ENCODE results near the gene CLCNKA. TPM values are rescaled to one million over a fixed set of nuclear protein-coding genes. Genes with fewer than 3 reads are reported as not detected.
A peak's percentile ranks its signal among the peaks of the same experiment; 100 is the strongest.
"Not testable (repeated sequence)": the region's sequence is repeated elsewhere in the genome, so short reads cannot be mapped to it uniquely, and the experiment has no call there.

Gene CLCNKA
- polyA plus RNA-seq, 1 of the 3 experiments (the other 2 are of a cell fraction): 0.03 TPM

GRCh38 chr1:16055613-16056520 lies 34.0 kb downstream of the CLCNKA start:
- H3F3A ChIP-seq (replicated peaks; ENCODE audit: insufficient read depth): no peaks in the 10 kb centered on the region
- CTCF ChIA-PET: interaction anchor here (0.6 to 4.6 kb wide), 21 partner anchors 9 to 296 kb away, joined by 3 to 58 read pairs (median 6); partner anchors contain the start of genes FAM131C and HSPB7
- TF ChIP-seq CTCF (IDR thresholded peaks at IDR 0.05) (peak; percentile 87), TCF12 (IDR thresholded peaks at IDR 0.05) (no peak), JUND (IDR thresholded peaks at IDR 0.05) (no peak), REST (IDR thresholded peaks at IDR 0.05; ENCODE audit: low read depth, low read length) (no peak), RAD21 (IDR thresholded peaks at IDR 0.05; ENCODE audit: low read length) (peak; percentile 85), CHD2 (IDR thresholded peaks at IDR 0.05; ENCODE audit: low read length, partially characterized antibody) (peak; percentile 34), SMC3 (IDR thresholded peaks at IDR 0.05; ENCODE audit: low read depth, low read length) (peak; percentile 88)
- POLR2A ChIA-PET: no interaction called here
- H3K27me3 ChIP-seq (ENCODE audit: insufficient read depth): no peaks in the 10 kb centered on the region
- no peak overlapping the region for H3K27ac ChIP-seq (ENCODE audit: low read depth in 2 of 2, low read length in 1 of 2)
- no peak overlapping the region for H3K4me3 ChIP-seq (ENCODE audit: low read depth in 2 of 2, low read length in 1 of 2)
- peak; percentile 96 for DNase-seq
- H3K4me1 ChIP-seq (ENCODE audit: control insufficient read depth in 1 of 2, insufficient read depth in 2 of 2, low read depth in 1 of 2, low read length in 1 of 2): no peaks in the 10 kb centered on the region; a peak in 1 of 4 replicates
- no peak overlapping the region for H3K4me2 ChIP-seq
- no peaks in the 10 kb centered on the region for H4K20me1 ChIP-seq (ENCODE audit: insufficient read depth)
- no peak overlapping the region for H3K9ac ChIP-seq
- WGBS (ENCODE audit: low lambda C conversion rate): 65% methylated on average over 13 of the region's 18 CpGs
- H3K9me2 ChIP-seq: no peaks in the 10 kb centered on the region
- no peaks in the 10 kb centered on the region for H3K9me3 ChIP-seq
- H2AFZ ChIP-seq (ENCODE audit: low read depth): no peak overlapping the region
- H3K36me3 ChIP-seq (replicated peaks in 1 of 2; ENCODE audit: control insufficient read depth in 1 of 2, insufficient read depth in 2 of 2, low read length in 1 of 2): no peaks in the 10 kb centered on the region
- no peaks in the 10 kb centered on the region for H3K79me2 ChIP-seq (ENCODE audit: insufficient read depth)

- H3K9me2 ChIP-seq; H3K4me3 ChIP-seq (ENCODE audit: low read depth in 2 of 2, low read length in 1 of 2); H3K4me1 ChIP-seq (ENCODE audit: control insufficient read depth in 1 of 2, insufficient read depth in 2 of 2, low read depth in 1 of 2, low read length in 1 of 2); H3K36me3 ChIP-seq (replicated peaks in 1 of 2; ENCODE audit: control insufficient read depth in 1 of 2, insufficient read depth in 2 of 2, low read length in 1 of 2); H2AFZ ChIP-seq (ENCODE audit: low read depth); H3K9ac ChIP-seq; H3F3A ChIP-seq (replicated peaks; ENCODE audit: insufficient read depth); H4K20me1 ChIP-seq (ENCODE audit: insufficient read depth); H3K27ac ChIP-seq (ENCODE audit: low read depth in 2 of 2, low read length in 1 of 2); DNase-seq; H3K4me2 ChIP-seq; POLR2A ChIA-PET; H3K79me2 ChIP-seq (ENCODE audit: insufficient read depth); H3K27me3 ChIP-seq (ENCODE audit: insufficient read depth); H3K9me3 ChIP-seq: not testable (repeated sequence)
- 67% methylated on average over 3 of the region's 4 CpGs for WGBS (ENCODE audit: low lambda C conversion rate)
- CTCF ChIA-PET: interaction anchor here (0.6 to 4.6 kb wide), 15 partner anchors 10 to 295 kb away, joined by 3 to 58 read pairs (median 7); partner anchors contain the start of genes FAM131C and HSPB7
Observed at GRCh38 chr1:16056521-16056912, 34.7 kb downstream of the CLCNKA start.

- H3K9me3 ChIP-seq; H3F3A ChIP-seq (replicated peaks; ENCODE audit: insufficient read depth); H3K27me3 ChIP-seq (ENCODE audit: insufficient read depth); H3K27ac ChIP-seq (ENCODE audit: low read depth in 2 of 2, low read length in 1 of 2); POLR2A ChIA-PET; DNase-seq; H3K79me2 ChIP-seq (ENCODE audit: insufficient read depth); H3K4me3 ChIP-seq (ENCODE audit: low read depth in 2 of 2, low read length in 1 of 2); H2AFZ ChIP-seq (ENCODE audit: low read depth); H3K36me3 ChIP-seq (replicated peaks in 1 of 2; ENCODE audit: control insufficient read depth in 1 of 2, insufficient read depth in 2 of 2, low read length in 1 of 2); H4K20me1 ChIP-seq (ENCODE audit: insufficient read depth); H3K9ac ChIP-seq; H3K4me2 ChIP-seq; H3K4me1 ChIP-seq (ENCODE audit: control insufficient read depth in 1 of 2, insufficient read depth in 2 of 2, low read depth in 1 of 2, low read length in 1 of 2); H3K9me2 ChIP-seq: not testable (repeated sequence)
- 85% methylated on average over 6 of the region's 7 CpGs for WGBS (ENCODE audit: low lambda C conversion rate)
- CTCF ChIA-PET: interaction anchor here (0.6 to 3.9 kb wide), 7 partner anchors 9 to 270 kb away, joined by 3 to 24 read pairs (median 4); no protein-coding TSS in a partner anchor
Observed at GRCh38 chr1:16057314-16057915, 35.6 kb downstream of the CLCNKA start.

GRCh38 chr1:16058394-16059120 lies 36.7 kb downstream of the CLCNKA start:
- H3K36me3 ChIP-seq (replicated peaks in 1 of 2; ENCODE audit: control insufficient read depth in 1 of 2, insufficient read depth in 2 of 2, low read length in 1 of 2); H3K27me3 ChIP-seq (ENCODE audit: insufficient read depth); H3K9me3 ChIP-seq; H3K4me3 ChIP-seq (ENCODE audit: low read depth in 2 of 2, low read length in 1 of 2); H3K9ac ChIP-seq; H3K4me2 ChIP-seq; DNase-seq; H3K27ac ChIP-seq (ENCODE audit: low read depth in 2 of 2, low read length in 1 of 2); H3K9me2 ChIP-seq; H2AFZ ChIP-seq (ENCODE audit: low read depth); H4K20me1 ChIP-seq (ENCODE audit: insufficient read depth); H3F3A ChIP-seq (replicated peaks; ENCODE audit: insufficient read depth); H3K79me2 ChIP-seq (ENCODE audit: insufficient read depth); H3K4me1 ChIP-seq (ENCODE audit: control insufficient read depth in 1 of 2, insufficient read depth in 2 of 2, low read depth in 1 of 2, low read length in 1 of 2); POLR2A ChIA-PET: not testable (repeated sequence)
- WGBS (ENCODE audit: low lambda C conversion rate): 65% methylated on average over 12 of the region's 20 CpGs
- CTCF ChIA-PET: interaction anchor here (1.5 kb wide), 1 partner anchor 15 kb away, joined by 5 read pairs; the partner anchor contains the start of gene FAM131C
